Sciatic nerve (tissue), 2 donors: ENCODE data around the gene ITGA7. TPM values are rescaled to one million over a fixed set of nuclear protein-coding genes. Genes with fewer than 3 reads are reported as not detected.
A peak's percentile ranks its signal among the peaks of the same experiment; 100 is the strongest.
"Not testable (repeated sequence)": the region's sequence is repeated elsewhere in the genome, so short reads cannot be mapped to it uniquely, and the experiment has no call there.

Experiments
- ATAC-seq: fragments of 200-7000 bp; cut with Tn5 transposase; one replicate; pipeline ENCODE4 v1.9.1; 2020; ENCODE audit warnings: mild to moderate bottlenecking, moderate library complexity
- DNase-seq: peaks from one replicate; pipeline ENCODE4 v3.0.0-alpha.2; 2020; ENCODE audit warnings: low spot score
- intact Hi-C: fragments of 100-400 bp; cut with DNase I; formaldehyde crosslinking; loops from one replicate; pipeline ENCODE4 v1.14.2; 2022
- total RNA-seq: library from RNA; stranded (reverse); fragmentation: NEBNext Ultra II Directional; extraction: Animal tissue kit (Norgen Biotek cat#: 25700); gene quantifications from one replicate; pipeline ENCODE4 v1.2.1, GENCODE V29; 2021
- donor health status: DM: no; HTN: no; CAD: no.
- donor health status: DM: no; HTN: no; CAD: no.

The ITGA7 gene
- total RNA-seq, 1 donor from 2014 or later = 307 TPM

DNA sequence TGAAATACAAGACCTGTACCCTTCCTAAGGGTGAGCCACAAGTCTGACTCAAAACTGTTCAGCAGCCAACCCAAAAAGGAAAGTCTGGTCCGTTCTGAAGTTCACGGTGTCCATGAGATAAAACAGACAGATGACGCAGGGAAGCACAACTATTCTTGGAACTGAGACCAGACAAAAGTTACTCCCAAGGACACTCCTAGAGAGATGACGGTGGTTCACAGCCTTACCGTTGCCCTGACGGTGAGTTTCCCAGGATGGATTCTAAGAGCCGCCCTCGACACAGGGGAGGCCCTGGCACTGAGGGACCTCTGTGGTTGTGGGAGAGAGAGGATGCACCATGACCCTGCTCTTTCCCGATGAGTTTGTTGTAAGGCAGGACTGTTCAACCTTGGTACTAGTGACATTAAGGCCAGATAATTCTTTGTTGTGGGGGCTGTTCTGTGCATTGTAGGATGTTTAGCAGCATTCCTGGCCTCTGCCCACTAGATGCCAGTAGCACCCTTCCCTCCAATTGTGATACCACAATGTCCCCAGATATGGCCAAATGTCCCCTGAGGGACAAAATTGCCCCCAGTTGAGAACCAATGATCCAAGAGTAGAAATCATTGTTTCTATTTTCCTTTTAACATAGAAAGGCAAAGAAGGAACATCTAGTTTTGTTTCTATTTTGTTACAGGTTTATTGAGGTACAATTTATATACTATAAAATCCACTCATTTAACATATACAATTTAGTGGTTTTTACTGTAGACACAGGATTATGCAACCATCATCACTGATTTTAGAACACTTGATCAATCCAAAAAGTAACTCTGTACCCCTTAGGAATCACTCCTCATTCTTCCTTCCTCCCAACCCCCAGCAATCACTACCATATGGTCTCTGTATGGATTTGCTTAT, 48.0 kb downstream of the ITGA7 start:
- peak; percentile 76 for ATAC-seq
- intact Hi-C loops = no loop called here
- DNase-seq = no peak

DNA sequence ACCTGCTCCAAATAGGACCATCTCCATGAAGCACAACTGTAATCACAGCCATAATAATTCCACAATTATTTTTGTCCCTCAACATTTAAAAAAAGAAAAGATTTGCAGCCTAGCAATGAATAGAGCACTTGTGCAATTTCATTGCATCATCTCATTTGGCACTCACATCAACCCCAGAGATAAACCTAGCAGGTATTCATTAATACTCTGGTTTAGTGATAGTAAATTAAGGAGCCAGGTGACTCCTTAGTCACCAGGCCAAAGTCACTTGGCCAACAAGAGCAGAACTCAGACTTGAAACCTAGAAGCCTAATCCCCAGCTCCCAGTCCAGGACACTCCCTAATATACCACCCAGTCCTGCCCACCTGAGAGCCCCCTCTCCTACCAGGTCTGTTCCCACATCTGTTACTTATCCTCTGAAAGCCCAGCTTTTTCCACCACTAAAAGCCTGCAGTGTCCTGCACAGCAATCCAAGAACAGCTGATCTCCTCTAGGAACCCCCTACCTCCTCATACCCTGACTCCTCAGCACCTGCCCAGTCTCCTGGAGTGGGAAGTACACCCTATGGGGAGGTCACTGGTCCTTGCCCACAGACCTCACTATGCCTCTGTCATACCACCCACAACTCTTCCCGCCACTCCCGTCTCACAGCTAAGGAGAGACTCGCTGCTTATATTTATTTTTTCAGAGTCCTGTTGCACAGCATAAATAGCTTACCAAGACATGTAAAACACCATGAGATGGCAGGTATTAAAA, 48.9 kb downstream of the ITGA7 start:
- DNase-seq (no peak), ATAC-seq (peak; percentile 30)
- intact Hi-C loops = no loop called here

GRCh38 chr12:55658212-55658611, 49.5 kb downstream of the ITGA7 start:
- ATAC-seq = no peak
- intact Hi-C loops = no loop called here
- no peak for DNase-seq

GRCh38 chr12:55657212-55657611, 50.5 kb downstream of the ITGA7 start:
- intact Hi-C loops = no loop called here
- ATAC-seq = no peak

GRCh38 chr12:55654511-55655214, 53.0 kb downstream of the ITGA7 start:
- intact Hi-C loops = no loop called here
- ATAC-seq = no peak
- DNase-seq = no peak

More at GRCh38 chr12:55657212-55657611, 50.5 kb downstream of the ITGA7 start:
- DNase-seq = no peak

DNA sequence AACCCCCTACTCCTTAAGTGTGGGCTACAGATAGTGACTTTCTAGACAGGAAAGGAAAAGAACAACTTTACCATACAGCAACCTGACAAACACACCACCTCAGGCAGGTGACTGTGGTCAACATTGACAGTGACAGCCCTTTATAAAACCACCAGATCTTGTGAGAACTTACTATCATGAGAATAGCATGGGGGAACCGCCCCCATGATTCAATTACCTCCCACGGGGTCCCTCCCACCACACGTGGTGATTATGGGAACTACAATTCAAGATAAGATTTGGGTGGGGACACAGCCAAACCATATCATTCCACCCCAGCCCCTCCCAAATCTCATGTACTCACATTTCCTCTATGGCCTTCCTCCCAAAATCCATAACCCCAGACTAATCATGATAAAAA, 54.7 kb downstream of the ITGA7 start:
- intact Hi-C loops = no loop called here
- DNase-seq = no peak
- no peak for ATAC-seq

GRCh38 chr12:55652352-55652751, 55.4 kb downstream of the ITGA7 start:
- no peak for DNase-seq
- no peak for ATAC-seq
- intact Hi-C loops = no loop called here

DNA sequence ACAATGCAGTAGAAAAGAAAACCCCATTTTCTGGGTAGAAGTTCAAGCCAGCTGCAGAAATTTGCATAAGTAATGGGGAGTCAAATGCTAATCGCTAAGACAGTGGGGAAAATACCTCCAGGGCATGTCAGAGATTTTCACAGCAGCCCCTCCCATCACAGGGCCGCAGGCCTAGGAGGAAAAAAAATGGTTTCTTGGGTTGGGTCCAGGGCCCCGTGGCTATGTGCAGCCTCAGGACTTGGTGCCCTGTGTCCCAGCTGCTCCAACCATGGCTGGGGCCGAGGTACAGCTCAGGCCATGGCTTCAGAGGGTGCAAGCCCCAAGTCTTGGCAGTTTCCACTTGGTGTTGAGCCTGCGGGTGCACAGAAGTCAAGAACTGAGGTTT, 56.4 kb downstream of the ITGA7 start:
- no peak for DNase-seq
- intact Hi-C loops = no loop called here
- no peak for ATAC-seq

- ATAC-seq, DNase-seq, intact Hi-C loops: not testable (repeated sequence)
Measured at GRCh38 chr12:55650620-55651298, 56.9 kb downstream of the ITGA7 start.

- peak; percentile 6 for ATAC-seq
- DNase-seq = no peak
- intact Hi-C loops = no loop called here
Measured at GRCh38 chr12:55647027-55647426, 60.7 kb downstream of the ITGA7 start.

DNA sequence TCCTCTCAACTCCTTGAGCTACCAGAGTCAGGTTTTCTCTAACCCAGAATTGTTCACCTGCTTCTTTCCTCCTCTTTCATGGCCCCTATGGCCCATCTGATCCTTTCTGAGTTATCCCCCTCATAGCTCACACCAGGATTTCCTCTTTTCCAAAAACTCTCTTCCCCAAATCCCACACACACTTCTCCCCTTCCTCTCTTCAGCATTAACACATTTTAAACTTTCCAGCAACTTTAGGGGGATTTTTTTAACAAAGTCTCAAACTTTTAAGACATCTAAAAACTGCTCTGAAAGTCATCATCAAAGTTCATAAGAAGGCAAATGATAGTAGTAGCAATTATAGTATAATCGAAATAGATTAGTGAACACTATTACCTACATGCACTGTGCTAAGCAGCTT, 63.1 kb downstream of the ITGA7 start:
- DNase-seq (no peak), ATAC-seq (no peak)
- intact Hi-C loops = no loop called here

- ATAC-seq = no peak
- no peak for DNase-seq
- intact Hi-C loops = no loop called here
Measured at GRCh38 chr12:55642669-55643068, 65.0 kb downstream of the ITGA7 start.

GRCh38 chr12:55642267-55642666, 65.4 kb downstream of the ITGA7 start:
- ATAC-seq (peak; percentile 23), DNase-seq (no peak)
- intact Hi-C loops = no loop called here

GRCh38 chr12:55641595-55641994, 66.1 kb downstream of the ITGA7 start:
- intact Hi-C loops = loop anchor here (1.0 kb wide), 1 partner anchor 29 kb away; no protein-coding TSS in a partner anchor
- DNase-seq = no peak
- ATAC-seq = no peak

DNA sequence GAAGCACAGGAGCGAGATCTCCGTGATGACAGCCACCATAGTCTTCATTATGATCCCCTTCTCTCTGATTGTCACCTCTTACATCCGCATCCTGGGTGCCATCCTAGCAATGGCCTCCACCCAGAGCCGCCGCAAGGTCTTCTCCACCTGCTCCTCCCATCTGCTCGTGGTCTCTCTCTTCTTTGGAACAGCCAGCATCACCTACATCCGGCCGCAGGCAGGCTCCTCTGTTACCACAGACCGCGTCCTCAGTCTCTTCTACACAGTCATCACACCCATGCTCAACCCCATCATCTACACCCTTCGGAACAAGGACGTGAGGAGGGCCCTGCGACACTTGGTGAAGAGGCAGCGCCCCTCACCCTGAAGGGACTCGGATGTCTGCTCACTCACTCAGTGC, 70.2 kb downstream of the ITGA7 start:
- intact Hi-C loops = no loop called here
- DNase-seq (no peak), ATAC-seq (no peak)

DNA sequence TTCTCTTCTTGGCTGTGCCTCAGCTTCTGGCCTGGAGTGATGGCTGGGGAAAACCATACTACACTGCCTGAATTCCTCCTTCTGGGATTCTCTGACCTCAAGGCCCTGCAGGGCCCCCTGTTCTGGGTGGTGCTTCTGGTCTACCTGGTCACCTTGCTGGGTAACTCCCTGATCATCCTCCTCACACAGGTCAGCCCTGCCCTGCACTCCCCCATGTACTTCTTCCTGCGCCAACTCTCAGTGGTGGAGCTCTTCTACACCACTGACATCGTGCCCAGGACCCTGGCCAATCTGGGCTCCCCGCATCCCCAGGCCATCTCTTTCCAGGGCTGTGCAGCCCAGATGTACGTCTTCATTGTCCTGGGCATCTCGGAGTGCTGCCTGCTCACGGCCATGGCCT, 70.9 kb downstream of the ITGA7 start, which contains the start of gene OR10P1:
OR10P1 (plus strand) TSS at position 40 of the 400 bp plus-strand sequence; CDS start at position 40, 0 bp downstream.
- ATAC-seq (no peak), DNase-seq (no peak)
- intact Hi-C loops = no loop called here

GRCh38 chr12:55636116-55636655, 71.5 kb downstream of the ITGA7 start:
- no peak for DNase-seq
- ATAC-seq = no peak
- intact Hi-C loops = no loop called here
